NCI-H1436 treated with DMSO at 0.1 percent for 48 hours (cell line): ENCODE measurements around the gene SERPINA6.
"Not testable (repeated sequence)": the region's sequence is repeated elsewhere in the genome, so short reads cannot be mapped to it uniquely, and the experiment has no call there.

ENCODE experiments used
- DNase-seq: peaks from one replicate; lab custom pipeline; 2025; lab: John Stamatoyannopoulos, UW

The SERPINA6 gene

DNA sequence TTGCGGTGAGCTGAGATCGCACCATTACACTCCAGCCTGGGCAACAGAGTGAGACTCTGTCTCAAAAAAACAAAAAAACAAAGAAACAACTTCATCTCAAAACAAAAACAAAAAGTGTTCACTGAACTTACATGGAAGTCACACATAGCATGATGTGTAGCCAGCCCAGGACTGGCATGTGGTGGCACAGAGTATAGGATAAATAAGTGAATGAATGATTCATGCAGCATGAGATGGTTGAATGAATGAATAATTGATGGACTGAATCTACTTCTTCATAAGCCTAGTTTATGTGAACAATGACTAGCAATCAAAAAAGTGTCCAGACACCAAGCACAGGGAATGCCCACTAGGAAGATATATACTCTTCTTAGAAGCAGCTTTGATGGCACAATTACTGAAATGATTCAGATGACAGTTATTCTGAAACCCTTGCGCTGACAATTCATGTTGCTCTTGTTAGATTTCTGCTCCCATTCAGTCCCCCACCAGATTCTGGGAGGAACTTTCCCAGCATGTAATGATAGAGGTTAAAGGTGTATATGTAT, 31.6 kb upstream of the SERPINA6 start:
- no peak for DNase-seq

GRCh38 chr14:94354190-94354589, 31.1 kb upstream of the SERPINA6 start:
- DNase-seq, result not testable (repeated sequence)

- DNase-seq, result no peak
These were observed 26.1 kb upstream of the SERPINA6 start for GRCh38 chr14:94349276-94349675.

GRCh38 chr14:94348836-94349235, 25.7 kb upstream of the SERPINA6 start:
- DNase-seq, result no peak

DNA sequence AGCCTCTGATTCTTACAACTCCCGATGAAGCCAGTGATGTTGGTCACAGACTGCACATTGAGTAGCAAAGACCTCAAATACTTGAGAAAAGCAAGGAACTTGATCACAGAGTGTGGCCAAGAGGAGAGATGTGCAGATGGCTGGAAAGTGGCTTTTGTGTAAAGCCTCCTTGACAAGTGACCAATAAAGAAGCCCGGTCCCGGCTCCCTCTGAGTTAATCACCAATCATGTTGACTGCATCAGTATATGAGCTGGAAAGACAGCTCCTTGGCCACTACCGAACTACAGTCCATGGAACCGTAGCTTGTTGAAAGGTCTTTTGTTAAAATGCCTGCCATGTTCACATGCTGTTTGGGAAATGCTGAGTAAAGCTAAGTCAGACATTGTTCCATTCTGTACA, 23.7 kb upstream of the SERPINA6 start:
- no peak for DNase-seq

GRCh38 chr14:94346065-94346786, 23.1 kb upstream of the SERPINA6 start:
- not testable (repeated sequence) for DNase-seq

DNA sequence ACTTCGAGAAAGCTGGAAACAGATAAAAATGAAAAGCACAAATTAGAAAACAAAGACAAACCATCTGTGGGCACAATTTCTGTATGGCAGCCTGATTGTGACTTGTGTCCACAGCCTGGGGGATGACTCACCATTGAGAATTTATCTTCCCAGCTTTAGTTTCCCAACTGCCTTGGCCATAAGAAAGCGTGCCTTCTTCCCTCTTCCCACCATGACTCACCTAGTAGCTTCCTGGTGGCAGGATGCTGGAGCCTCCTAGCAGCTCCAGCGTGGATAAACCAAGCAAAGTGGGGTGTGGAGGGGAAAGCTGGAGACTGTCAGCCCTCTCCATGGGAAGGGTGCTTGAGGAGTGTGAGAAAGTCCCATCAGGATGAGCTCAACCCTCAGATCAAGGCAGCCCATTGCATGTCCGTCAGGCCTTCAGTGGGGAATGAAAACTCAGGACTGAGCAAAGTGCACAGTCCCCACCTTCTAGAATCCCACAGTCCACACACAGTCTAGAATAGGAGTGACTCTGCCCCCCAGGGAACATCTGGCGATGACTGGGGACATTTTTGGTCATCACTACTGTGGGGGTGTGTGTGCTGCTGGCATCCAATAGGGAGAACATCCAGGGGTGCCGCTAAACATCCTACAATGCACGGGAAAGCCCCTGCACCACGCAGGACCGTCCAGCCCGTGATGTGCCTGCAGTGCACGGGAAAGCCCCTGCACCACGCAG, 22.4 kb upstream of the SERPINA6 start:
- no peak for DNase-seq

DNA sequence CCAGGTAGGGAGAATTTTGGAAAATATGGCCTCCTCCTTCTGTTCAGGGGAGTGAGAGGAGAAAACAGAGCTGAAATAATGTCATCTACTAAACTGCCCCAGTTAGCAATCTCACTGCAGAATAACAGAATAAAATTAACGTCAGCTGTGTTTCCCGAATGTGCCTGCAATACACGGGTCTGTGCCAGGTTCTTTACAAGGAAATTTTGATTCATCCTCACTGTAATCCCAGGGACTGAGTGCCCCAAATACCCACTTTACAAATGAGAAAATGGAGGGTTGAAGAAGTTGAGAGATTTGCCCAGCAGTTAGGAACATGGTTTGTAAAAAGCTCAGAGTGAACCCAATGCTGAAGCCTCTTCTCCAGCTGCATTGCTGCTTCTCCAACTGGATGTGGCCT, 21.3 kb upstream of the SERPINA6 start:
- no peak for DNase-seq

DNA sequence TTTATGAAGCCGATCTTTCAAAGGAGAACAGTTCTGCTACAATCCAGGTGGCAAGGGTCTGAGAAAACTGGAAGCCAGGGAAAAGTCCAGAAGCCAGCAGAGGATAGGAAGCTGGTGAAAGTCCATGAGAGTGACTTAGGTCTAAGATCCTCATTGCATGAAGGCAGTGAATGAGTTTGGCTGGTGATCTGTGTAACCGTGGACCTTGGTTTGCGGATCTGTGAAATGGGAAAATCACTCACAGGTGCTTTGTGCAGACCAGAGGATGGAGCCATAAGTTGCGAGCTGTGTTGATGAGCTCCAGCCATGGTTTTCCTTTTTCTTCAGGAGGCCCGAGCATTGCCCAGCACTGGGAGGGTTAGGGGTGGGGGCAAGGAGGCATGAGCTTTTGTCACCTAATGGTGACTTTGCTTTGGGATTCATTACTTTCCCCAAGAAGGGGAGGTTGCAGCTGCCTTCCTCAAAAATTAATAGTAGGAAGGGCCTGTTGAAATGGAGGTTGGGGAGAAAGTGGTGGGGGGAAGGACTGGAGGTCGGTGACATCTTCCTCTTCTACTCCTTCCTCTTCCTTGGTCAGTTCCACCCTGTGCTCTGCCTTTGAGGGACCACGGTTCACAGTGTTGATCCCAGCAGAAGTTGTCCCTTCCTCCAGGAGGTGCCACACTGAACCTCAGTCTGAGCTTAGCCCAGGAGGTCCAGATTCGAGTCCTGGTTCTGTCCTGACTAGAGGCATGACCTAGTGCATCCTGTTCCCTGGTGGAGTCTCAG, 20.3 kb upstream of the SERPINA6 start:
- DNase-seq, result no peak

DNA sequence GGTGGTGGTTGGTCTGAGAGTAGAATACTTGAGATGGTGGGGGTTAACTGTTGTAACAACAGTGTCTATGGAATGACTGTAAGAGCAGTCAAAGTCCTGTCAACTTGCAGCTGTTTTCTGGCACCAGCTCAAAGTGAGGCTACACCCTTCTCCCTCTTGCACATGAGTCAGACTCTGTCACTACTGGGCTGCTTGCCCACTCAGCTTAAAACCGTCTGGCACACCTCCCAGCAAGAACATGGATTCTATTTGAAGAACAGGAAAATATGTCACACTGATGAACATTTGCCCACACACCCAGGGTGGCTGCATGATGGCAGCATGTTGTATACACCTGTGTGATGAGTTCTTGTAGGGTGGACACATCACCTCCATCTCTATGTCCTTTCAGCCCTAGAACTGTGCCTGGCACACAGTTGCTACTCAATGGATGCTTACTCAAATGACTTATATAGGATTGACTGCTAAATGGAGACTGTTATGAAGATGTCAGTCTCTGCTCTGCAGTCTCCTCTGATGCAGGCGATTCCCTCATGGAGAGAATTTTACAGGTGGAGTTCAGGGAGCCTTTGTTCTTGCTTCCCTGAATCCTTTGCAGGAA, 19.3 kb upstream of the SERPINA6 start:
- DNase-seq, result no peak

DNA sequence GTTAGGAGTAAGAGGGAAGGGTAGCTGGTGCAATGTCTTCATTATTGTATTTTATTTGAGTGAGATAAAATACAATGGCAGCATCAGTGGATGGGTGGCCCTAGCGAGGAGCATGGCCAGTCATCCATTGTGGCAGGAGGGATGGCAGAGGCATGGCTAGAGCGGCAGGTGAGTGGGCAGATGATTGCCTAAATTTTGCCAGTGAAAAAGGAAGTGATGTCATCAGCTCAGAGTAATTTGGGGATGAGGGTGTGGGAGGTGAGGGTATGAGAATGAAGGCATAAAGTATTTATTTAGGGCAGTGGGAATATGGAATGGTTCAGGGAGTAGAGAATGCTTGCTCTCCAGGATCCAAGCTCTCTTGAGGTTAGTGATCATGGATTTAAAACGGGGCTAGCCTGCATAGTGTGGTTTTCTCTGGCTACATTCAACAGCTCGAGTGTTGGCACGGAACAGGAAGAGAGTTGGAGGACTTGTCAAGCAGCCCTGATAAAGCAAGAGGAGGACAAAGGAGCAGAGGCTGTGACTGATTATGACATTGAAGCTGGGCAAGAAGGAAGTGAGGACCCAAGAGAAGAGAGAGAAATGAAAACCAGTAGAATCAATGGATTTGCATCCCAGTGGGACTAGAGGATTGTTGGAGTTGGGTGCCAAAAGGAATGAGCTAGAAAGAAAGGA, 18.7 kb upstream of the SERPINA6 start:
- no peak for DNase-seq

DNA sequence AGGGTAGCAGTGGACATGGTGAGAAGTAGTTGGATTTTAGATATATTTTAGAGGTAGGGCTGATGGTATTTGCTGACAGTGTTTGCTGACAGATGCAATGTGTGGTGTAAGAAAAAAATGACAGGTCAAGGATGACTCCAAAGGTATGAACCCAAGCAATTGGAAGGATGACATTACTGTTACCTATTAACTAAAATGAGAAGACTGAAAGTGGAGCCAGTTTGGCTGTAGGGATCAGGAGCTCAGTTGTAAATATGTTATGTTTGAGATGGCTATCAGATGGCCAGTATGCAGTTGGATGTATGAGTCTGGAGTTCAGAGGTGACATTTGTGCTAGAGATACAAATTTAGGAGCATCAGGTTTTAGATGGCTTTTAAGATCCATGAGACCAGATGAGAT, 17.4 kb upstream of the SERPINA6 start:
- no peak for DNase-seq

DNA sequence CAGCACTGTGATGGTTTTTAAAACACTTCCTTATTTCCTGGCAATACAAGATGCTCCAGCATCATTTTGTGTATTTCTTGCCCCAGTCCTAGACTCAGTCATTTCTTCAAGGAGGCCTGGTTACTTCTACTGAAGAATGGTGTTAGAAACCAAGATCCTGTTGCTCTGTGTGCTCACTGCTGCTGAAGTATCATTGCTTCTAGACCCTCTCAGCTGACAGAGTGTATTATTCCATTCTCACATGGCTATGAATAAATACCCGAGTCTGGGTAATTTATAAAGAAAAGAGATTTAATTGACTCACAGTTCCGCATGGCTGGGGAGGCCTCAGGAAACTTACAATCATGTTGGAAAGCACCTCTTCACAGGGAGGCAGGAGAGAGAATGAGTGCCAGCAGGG, 14.9 kb upstream of the SERPINA6 start:
- DNase-seq, result no peak

DNA sequence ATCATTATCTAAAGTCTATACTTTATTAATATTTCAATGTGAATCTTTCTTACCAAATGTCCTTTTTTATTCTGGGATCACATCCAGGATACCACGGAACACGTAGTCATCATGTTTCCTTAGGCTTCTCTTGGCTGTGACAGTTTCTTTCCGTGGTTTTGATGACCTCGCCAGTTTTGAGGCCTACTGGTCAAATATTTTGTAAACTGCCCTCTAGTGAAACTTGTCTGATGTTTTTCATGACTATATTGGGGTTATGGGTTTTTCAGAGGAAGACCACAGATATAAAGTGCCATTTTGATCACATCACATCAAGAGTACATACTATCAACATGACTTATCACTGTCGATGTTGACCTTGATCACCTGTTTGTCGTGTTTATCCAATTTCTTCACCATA, 14.1 kb upstream of the SERPINA6 start:
- DNase-seq, result no peak

GRCh38 chr14:94334872-94335271, 11.7 kb upstream of the SERPINA6 start:
- no peak for DNase-seq

DNA sequence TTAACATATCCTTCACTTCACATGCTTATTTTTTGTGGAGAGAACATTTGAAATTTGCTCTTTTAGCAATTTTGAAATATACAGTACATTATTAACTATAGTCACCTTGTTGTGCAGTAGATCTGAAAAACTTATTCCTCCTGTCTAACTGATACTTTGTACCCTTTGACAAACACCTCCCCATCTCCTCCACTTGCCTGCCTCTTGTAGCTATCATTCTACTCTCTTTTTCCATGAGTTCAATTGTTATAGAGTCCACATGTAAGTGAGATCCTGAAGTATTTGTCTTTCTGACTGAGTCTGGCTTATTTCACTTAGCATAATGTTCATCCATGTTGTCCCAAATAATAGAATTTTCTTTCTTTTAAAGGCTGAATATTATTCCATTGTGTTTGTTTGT, 9.5 kb upstream of the SERPINA6 start:
- no peak for DNase-seq

DNA sequence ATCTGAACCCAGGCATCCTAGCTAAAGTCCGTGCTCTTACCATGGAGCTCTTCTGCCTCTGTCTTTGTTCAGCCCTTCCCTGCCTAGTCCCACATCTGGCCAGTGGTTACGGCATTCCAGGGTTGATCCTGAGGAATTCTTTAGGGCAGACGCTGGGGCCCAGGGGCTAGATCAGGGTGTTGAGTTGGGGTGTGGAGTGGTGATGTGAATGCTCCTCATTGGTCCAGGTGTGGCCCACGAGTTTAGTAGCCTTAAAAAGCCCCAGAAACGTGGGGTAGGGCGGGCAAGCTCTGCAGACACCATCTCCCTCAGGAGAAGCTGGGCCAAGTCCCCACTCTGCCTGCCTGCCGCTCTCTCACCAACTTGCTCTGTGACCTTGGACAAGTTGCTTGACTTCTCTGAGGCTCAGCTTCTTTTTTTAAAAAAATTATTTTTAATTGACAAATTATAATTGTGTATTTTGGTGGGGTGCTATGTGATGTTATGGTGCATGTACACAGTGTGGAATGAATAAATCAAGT, 9.0 kb upstream of the SERPINA6 start:
- DNase-seq, result no peak

DNA sequence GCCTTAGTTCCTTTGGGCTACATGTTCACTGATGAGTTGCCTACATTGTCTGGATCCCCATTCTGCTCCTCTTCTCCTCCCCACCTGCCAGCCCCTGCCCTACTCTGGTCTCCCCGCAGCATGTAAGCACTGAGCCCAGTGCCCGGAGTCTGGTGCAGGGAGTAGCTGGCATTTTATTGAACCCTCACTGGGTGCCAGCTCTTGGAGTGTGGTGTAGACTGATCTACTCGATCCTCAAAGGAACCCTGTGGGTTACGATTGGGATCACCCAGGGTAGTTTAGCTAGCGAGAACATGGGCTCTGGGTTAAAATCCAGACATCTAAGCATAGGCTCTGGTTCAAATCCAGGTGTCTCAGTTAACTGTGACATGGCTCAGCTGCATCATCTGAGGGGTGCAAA, 8.3 kb upstream of the SERPINA6 start:
- no peak for DNase-seq

DNA sequence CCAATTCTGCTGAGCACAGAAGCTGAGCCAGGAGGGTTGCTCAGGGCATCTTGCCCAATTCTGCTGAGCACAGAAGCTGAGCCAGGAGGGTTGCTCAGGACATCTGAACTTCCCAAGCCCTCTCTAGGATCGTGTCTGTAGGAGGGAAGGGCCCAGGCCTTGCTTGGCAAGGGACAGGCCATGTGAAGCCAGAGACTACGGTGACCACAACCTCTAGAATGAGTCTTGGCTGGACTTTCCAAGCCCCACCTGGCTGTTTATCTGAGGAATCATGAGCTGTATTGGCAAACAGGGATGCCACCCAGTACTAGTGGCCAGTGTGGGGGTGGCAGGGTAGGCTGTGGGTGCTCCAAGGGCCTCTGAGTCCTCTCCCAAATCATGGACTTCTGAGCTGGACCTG, 7.7 kb upstream of the SERPINA6 start:
- DNase-seq, result no peak

DNA sequence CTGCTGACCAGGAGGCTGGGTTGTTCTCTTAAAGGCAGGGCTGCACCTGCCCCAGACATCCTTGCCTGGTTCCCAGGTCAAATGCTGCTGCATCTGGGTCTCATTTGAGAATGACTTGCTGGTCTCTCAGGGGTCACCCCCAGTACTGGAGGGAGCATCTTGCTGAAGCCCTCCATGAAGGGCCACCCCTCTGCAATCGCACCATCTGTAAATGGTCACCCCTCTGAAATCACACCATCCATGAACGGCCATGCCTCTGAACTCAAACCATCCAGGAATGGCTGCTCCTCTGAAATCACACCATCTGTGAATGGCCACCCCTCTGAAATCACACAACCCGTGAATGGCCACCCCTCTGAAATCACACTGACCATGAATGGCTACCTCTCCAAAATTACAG, 7.3 kb upstream of the SERPINA6 start:
- DNase-seq, result no peak

GRCh38 chr14:94329857-94330256, 6.7 kb upstream of the SERPINA6 start:
- no peak for DNase-seq

- no peak for DNase-seq
These were observed 5.1 kb upstream of the SERPINA6 start for GRCh38 chr14:94328196-94328595.
